PFSK-1 (cell line): ENCODE data around the gene YWHAQ.

Source experiments
- SIN3A ChIP-seq: IDR thresholded peaks from 2 replicates; pipeline ENCODE4 v1.6.1; 2012; ENCODE audit warnings: mild to moderate bottlenecking, low read length, moderate library complexity, borderline replicate concordance; ENCODE audit not compliant: insufficient read depth
- TF ChIP-seq, protein P1 (sequence below), 2 experiments: IDR thresholded peaks; 2 replicates each; pipeline versions ENCODE4 v1.6.1 to v1.8.0; 2011 to 2012; ENCODE audit warnings: low read depth in 2 of 2, low read length in 2 of 2, control low read depth in 1 of 2, inconsistent platforms in 1 of 2, mild to moderate bottlenecking in 1 of 2, moderate library complexity in 1 of 2; ENCODE audit not compliant: insufficient read depth in 1 of 2

DNA sequence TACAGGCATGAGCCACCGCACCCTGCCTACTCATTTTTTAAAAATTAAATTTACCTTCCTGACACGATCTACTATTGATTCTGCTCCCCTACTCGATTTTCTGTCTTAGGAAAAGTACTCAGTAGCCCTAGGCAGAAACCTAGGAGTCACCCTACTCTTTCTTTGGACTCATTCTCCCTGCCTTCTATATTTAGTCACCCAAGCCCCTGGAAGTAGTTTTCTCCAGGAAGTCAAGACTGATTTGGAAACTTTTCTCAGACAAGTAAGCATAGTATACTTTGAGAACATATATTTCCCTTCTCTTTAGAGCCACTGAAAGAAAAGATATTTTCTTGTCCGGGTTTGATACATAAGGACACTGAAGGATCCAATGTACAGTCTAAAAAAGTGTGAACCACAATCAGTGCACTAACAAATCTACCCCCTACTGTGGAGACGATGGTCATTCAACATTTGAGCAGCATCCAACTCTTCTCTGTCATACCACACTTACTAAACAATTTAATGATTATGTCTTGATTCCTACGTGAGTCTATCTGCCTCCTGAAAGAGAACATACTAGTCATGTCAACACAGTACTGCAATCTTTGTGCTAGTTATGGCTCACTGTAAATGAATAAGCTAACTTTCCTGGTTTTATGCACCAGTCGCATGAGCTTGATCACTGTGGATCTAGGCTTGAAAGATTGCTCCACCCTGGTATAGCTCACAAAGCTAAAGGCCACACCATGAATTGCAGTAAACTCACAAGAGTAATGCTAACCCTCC is 19.8 kb downstream of the YWHAQ start:
- TF ChIP-seq SIN3A, result no peak
- TF ChIP-seq, protein P1, sequence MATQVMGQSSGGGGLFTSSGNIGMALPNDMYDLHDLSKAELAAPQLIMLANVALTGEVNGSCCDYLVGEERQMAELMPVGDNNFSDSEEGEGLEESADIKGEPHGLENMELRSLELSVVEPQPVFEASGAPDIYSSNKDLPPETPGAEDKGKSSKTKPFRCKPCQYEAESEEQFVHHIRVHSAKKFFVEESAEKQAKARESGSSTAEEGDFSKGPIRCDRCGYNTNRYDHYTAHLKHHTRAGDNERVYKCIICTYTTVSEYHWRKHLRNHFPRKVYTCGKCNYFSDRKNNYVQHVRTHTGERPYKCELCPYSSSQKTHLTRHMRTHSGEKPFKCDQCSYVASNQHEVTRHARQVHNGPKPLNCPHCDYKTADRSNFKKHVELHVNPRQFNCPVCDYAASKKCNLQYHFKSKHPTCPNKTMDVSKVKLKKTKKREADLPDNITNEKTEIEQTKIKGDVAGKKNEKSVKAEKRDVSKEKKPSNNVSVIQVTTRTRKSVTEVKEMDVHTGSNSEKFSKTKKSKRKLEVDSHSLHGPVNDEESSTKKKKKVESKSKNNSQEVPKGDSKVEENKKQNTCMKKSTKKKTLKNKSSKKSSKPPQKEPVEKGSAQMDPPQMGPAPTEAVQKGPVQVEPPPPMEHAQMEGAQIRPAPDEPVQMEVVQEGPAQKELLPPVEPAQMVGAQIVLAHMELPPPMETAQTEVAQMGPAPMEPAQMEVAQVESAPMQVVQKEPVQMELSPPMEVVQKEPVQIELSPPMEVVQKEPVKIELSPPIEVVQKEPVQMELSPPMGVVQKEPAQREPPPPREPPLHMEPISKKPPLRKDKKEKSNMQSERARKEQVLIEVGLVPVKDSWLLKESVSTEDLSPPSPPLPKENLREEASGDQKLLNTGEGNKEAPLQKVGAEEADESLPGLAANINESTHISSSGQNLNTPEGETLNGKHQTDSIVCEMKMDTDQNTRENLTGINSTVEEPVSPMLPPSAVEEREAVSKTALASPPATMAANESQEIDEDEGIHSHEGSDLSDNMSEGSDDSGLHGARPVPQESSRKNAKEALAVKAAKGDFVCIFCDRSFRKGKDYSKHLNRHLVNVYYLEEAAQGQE (IDR thresholded peaks at IDR 0.05; ENCODE audit: insufficient read depth in 1 of 2, low read depth in 2 of 2, low read length in 2 of 2), result no peak
